OCI-LY1 (cell line): ENCODE data around the gene PRELID2.

Experiments
- CTCF ChIP-seq: fragments of 200-600 bp; sonication (generic), shearing (Covaris generic); IDR thresholded peaks from 2 replicates; pipeline ENCODE4 v1.5.1; 2017; ENCODE audit warnings: mild to moderate bottlenecking, antibody characterized with exemption, low read length, moderate library complexity, mixed read lengths
- EZH2 ChIP-seq: fragments of 200-600 bp; sonication (generic), shearing (Covaris generic); IDR thresholded peaks from 2 replicates; pipeline ENCODE4 v1.8.0; 2017; ENCODE audit warnings: borderline replicate concordance, mixed run types, mild to moderate bottlenecking, antibody characterized with exemption, low read length, moderate library complexity, mixed read lengths

GRCh38 chr5:145723516-145723915 lies 111.6 kb downstream of the PRELID2 start:
- TF ChIP-seq CTCF (no peak), EZH2 (no peak)
